ENCODE data around the gene BNIP1. TPM values are rescaled to one million over a fixed set of nuclear protein-coding genes. Genes with fewer than 3 reads are reported as not detected.

Gene BNIP1
- total RNA-seq = 10 to 100 TPM in 3 of 7 donors, 1 to 10 TPM in 4; 6.0 to 12.3 (median 9.8) TPM
- 10 to 100 TPM; 10.6 to 14.2 (median 11.3) TPM for polyA plus RNA-seq
- long read RNA-seq, donor 1, transcript BNIP1-202 (6 exons, 1,184 nt) = major isoform, 12 of 13 reads
- long read RNA-seq, donor 1, partial matches to known transcripts = 0 of 13 reads
- long read RNA-seq, donor 1, other reads (novel, unspliced or antisense) = 0 of 13 reads
- long read RNA-seq, donor 2, transcript BNIP1-202 (6 exons, 1,184 nt) = major isoform, 7 of 9 reads
- long read RNA-seq, donor 2, partial matches to known transcripts = 0 of 9 reads
- long read RNA-seq, donor 2, other reads (novel, unspliced or antisense) = 0 of 9 reads

- 1% methylated on average over 37 to 48 of the region's 48 CpGs for WGBS, 5 donors
- Histone ChIP-seq H3K27me3 (replicated peaks in 1 of 7) (no peaks in the 10 kb centered on the region), H3K4me1 (peaks cover 0 to 25% (median 16%) of the 10 kb centered on the region in 6 donors), H3K9me3 (no peaks in the 10 kb centered on the region), H3K4me3 (peak within 1 kb of the TSS; percentile 68 to 98 (median 86)), H3K36me3 (peaks cover 0 to 40% (median 20%) of the 10 kb centered on the region in 6 donors), H3K27ac (peak within 1 kb of the TSS; percentile 89 to 94 (median 92))
- intact Hi-C loops (cut with DNase I; ENCODE audit: low total_unique reads) = loop anchor here (5.0 to 10.0 kb wide), 2 partner anchors 167 to 430 kb away; no protein-coding TSS in a partner anchor
- TF ChIP-seq POLR2AphosphoS5 (IDR thresholded peaks at IDR 0.05) (peak; percentile 87 to 90 (median 90)), CTCF (IDR thresholded peaks at IDR 0.05 in 8 of 11, conservative IDR thresholded peaks at IDR 0.05 in 3 of 11) (peak; percentile 82 to 96 (median 92)), POLR2A (IDR thresholded peaks at IDR 0.05) (no peak)
- DNase-seq = peak; percentile 99
Observed at GRCh38 chr5:173144200-173145176, at the start of gene BNIP1. Gene BNIP1, plus strand, starts transcription at chr5:173144531. Its CDS starts 15 bp downstream, at chr5:173144546.

GRCh38 chr5:173098787-173099186 lies 45.5 kb upstream of the BNIP1 start:
- H3K27me3 ChIP-seq (replicated peaks in 1 of 7) = no peaks in the 10 kb centered on the region
- no peak for TF ChIP-seq POLR2AphosphoS5 (IDR thresholded peaks at IDR 0.05)
- TF ChIP-seq POLR2A (IDR thresholded peaks at IDR 0.05) = no peak
- no peak for TF ChIP-seq CTCF (IDR thresholded peaks at IDR 0.05 in 8 of 11, conservative IDR thresholded peaks at IDR 0.05 in 3 of 11)
- no peak for DNase-seq
- H3K27ac ChIP-seq = no peak overlapping the region
- H3K9me3 ChIP-seq = peaks cover 0 to 16% (median 14%) of the 10 kb centered on the region in 8 donors
- peaks cover 2 to 26% (median 10%) of the 10 kb centered on the region in 6 donors for H3K36me3 ChIP-seq
- H3K4me3 ChIP-seq = no peak overlapping the region
- intact Hi-C loops (cut with DNase I; ENCODE audit: low total_unique reads) = no loop called here
- H3K4me1 ChIP-seq = peaks cover 0 to 68% (median 28%) of the 10 kb centered on the region in 6 donors

- no peak overlapping the region for H3K4me3 ChIP-seq
- H3K9me3 ChIP-seq = peaks cover 0 to 16% (median 14%) of the 10 kb centered on the region in 8 donors
- DNase-seq = no peak
- H3K4me1 ChIP-seq = peaks cover 0 to 61% (median 28%) of the 10 kb centered on the region in 6 donors
- TF ChIP-seq POLR2AphosphoS5 (IDR thresholded peaks at IDR 0.05) = no peak
- no peak for TF ChIP-seq CTCF (IDR thresholded peaks at IDR 0.05 in 8 of 11, conservative IDR thresholded peaks at IDR 0.05 in 3 of 11)
- TF ChIP-seq POLR2A (IDR thresholded peaks at IDR 0.05) = no peak
- peak overlapping the region in 1 of 8 donors; percentile 4 for H3K27ac ChIP-seq
- 81 to 98% (median 91%) methylated on average over 1 of the region's 1 CpG for WGBS, 5 donors
- intact Hi-C loops (cut with DNase I; ENCODE audit: low total_unique reads) = no loop called here
- peaks cover 2 to 26% (median 10%) of the 10 kb centered on the region in 6 donors for H3K36me3 ChIP-seq
- H3K27me3 ChIP-seq (replicated peaks in 1 of 7) = no peaks in the 10 kb centered on the region
Observed at GRCh38 chr5:173099461-173099860, 44.9 kb upstream of the BNIP1 start.
